Cardiac septum (tissue), 1 donor: ENCODE results near the gene CDKL2. TPM values are rescaled to one million over a fixed set of nuclear protein-coding genes. Genes with fewer than 3 reads are reported as not detected.

ENCODE experiments used
- total RNA-seq: library from RNA; stranded (reverse); fragmentation: NEBNext Ultra II Directional; extraction: Animal tissue kit (Norgen Biotek cat#: 25700); gene quantifications from one replicate; pipeline ENCODE4 v1.2.1, GENCODE V29; 2021
- donor health status: DM: no; HTN: no; CAD: no.

The CDKL2 gene
- total RNA-seq, 1 donor from 2014 or later, result 0.70 TPM

Other genes with a start within 250 kb of the CDKL2 start
- 43.4 TPM for gene RCHY1, start 116.1 kb downstream of the CDKL2 start, total RNA-seq
- gene THAP6, start 116.1 kb downstream of the CDKL2 start, total RNA-seq, result 22.6 TPM
- not detected for gene ODAPH, start 74.5 kb downstream of the CDKL2 start, total RNA-seq
- gene G3BP2, start 42.9 kb upstream of the CDKL2 start, total RNA-seq, result 78.3 TPM
- gene USO1, start 94.0 kb upstream of the CDKL2 start, total RNA-seq, result 70.5 TPM